ENCODE data around the gene CDC23.

Gene CDC23

DNA sequence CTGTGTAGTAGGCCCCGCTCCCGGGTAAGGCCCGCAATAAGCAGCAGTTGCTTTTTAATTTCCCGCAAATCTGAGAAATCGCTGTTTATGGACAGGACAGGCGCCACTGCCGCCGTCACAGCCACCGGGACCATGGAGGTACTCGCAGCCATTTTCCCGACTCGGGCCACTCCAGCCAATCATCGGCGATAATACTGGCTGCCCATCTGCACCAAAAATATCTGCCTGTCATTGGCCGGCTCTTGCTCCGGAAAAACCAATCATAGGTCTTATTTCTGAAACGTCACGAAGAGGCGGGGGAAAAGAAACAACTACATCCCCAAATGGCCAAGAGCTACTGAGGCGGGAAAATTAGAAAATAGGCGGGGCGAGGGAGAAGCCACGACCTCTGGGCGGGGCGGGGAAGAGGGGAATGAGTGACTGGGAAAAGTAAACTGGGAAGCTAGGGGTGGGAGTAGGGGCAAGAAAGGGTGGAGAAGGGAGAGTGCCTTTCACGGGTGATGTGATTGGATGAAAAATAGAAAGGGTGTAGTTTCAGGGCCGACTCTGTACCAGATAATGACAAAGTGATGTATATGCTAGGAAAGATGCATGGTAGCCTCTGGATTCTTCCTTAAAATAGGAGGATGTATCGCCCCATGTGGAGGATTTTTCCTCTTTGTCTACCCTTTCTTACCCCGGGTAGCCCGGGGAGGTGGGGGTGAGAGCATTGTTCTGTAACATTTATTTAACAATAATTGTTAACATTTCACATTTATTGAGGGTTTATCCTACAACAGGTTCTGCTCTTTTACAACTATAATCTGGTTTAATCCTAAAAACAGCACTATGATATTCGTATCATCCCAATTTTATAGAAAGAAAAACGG is at the start of gene CDC23 (continued):
- TF ChIP-seq, protein P1, sequence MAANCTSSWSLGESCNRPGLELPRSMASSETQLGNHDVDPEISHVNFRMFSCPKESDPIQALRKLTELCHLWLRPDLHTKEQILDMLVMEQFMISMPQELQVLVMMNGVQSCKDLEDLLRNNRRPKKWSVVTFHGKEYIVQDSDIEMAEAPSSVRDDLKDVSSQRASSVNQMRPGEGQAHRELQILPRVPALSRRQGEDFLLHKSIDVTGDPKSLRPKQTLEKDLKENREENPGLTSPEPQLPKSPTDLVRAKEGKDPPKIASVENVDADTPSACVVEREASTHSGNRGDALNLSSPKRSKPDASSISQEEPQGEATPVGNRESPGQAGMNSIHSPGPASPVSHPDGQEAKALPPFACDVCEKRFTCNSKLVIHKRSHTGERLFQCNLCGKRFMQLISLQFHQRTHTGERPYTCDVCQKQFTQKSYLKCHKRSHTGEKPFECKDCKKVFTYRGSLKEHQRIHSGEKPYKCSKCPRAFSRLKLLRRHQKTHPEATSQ (tag by site-specific recombination; IDR thresholded peaks at IDR 0.05), result no peak
- TF ChIP-seq, protein P2, sequence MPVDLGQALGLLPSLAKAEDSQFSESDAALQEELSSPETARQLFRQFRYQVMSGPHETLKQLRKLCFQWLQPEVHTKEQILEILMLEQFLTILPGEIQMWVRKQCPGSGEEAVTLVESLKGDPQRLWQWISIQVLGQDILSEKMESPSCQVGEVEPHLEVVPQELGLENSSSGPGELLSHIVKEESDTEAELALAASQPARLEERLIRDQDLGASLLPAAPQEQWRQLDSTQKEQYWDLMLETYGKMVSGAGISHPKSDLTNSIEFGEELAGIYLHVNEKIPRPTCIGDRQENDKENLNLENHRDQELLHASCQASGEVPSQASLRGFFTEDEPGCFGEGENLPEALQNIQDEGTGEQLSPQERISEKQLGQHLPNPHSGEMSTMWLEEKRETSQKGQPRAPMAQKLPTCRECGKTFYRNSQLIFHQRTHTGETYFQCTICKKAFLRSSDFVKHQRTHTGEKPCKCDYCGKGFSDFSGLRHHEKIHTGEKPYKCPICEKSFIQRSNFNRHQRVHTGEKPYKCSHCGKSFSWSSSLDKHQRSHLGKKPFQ (tag by site-specific recombination; IDR thresholded peaks at IDR 0.05), result no peak; the same call in 1 of the 2 replicates
- TF ChIP-seq, protein P3, sequence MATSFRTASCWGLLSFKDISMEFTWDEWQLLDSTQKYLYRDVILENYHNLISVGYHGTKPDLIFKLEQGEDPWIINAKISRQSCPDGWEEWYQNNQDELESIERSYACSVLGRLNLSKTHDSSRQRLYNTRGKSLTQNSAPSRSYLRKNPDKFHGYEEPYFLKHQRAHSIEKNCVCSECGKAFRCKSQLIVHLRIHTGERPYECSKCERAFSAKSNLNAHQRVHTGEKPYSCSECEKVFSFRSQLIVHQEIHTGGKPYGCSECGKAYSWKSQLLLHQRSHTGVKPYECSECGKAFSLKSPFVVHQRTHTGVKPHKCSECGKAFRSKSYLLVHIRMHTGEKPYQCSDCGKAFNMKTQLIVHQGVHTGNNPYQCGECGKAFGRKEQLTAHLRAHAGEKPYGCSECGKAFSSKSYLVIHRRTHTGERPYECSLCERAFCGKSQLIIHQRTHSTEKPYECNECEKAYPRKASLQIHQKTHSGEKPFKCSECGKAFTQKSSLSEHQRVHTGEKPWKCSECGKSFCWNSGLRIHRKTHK (tag by site-specific recombination; IDR thresholded peaks at IDR 0.05), result no peak
- TF ChIP-seq, protein P4, sequence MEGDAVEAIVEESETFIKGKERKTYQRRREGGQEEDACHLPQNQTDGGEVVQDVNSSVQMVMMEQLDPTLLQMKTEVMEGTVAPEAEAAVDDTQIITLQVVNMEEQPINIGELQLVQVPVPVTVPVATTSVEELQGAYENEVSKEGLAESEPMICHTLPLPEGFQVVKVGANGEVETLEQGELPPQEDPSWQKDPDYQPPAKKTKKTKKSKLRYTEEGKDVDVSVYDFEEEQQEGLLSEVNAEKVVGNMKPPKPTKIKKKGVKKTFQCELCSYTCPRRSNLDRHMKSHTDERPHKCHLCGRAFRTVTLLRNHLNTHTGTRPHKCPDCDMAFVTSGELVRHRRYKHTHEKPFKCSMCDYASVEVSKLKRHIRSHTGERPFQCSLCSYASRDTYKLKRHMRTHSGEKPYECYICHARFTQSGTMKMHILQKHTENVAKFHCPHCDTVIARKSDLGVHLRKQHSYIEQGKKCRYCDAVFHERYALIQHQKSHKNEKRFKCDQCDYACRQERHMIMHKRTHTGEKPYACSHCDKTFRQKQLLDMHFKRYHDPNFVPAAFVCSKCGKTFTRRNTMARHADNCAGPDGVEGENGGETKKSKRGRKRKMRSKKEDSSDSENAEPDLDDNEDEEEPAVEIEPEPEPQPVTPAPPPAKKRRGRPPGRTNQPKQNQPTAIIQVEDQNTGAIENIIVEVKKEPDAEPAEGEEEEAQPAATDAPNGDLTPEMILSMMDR (tag by site-specific recombination; IDR thresholded peaks at IDR 0.05), result no peak; the same call in 1 of the 2 replicates
- TF ChIP-seq ZNF658 (tag by site-specific recombination; IDR thresholded peaks at IDR 0.05), result no peak
- TF ChIP-seq, protein P5, sequence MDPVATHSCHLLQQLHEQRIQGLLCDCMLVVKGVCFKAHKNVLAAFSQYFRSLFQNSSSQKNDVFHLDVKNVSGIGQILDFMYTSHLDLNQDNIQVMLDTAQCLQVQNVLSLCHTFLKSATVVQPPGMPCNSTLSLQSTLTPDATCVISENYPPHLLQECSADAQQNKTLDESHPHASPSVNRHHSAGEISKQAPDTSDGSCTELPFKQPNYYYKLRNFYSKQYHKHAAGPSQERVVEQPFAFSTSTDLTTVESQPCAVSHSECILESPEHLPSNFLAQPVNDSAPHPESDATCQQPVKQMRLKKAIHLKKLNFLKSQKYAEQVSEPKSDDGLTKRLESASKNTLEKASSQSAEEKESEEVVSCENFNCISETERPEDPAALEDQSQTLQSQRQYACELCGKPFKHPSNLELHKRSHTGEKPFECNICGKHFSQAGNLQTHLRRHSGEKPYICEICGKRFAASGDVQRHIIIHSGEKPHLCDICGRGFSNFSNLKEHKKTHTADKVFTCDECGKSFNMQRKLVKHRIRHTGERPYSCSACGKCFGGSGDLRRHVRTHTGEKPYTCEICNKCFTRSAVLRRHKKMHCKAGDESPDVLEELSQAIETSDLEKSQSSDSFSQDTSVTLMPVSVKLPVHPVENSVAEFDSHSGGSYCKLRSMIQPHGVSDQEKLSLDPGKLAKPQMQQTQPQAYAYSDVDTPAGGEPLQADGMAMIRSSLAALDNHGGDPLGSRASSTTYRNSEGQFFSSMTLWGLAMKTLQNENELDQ (tag by site-specific recombination; IDR thresholded peaks at IDR 0.05; ENCODE audit: low read depth), result no peak
- no peak for TF ChIP-seq ZNF23 (tag by site-specific recombination; IDR thresholded peaks at IDR 0.05; ENCODE audit: borderline replicate concordance)
- TF ChIP-seq ZNF211 (tag by site-specific recombination; IDR thresholded peaks at IDR 0.05; ENCODE audit: low read depth), result no peak
- peak; percentile 79 for TF ChIP-seq ZBTB8A (tag by site-specific recombination; IDR thresholded peaks at IDR 0.05)
- TF ChIP-seq KLF8 (tag by site-specific recombination; IDR thresholded peaks at IDR 0.05), result peak; percentile 93
- peak; percentile 34; the same call in 1 of the 2 replicates for TF ChIP-seq KLF10 (tag by site-specific recombination; IDR thresholded peaks at IDR 0.05)
- TF ChIP-seq ZNF48 (tag by site-specific recombination; IDR thresholded peaks at IDR 0.05), result no peak
- TF ChIP-seq, protein P6, sequence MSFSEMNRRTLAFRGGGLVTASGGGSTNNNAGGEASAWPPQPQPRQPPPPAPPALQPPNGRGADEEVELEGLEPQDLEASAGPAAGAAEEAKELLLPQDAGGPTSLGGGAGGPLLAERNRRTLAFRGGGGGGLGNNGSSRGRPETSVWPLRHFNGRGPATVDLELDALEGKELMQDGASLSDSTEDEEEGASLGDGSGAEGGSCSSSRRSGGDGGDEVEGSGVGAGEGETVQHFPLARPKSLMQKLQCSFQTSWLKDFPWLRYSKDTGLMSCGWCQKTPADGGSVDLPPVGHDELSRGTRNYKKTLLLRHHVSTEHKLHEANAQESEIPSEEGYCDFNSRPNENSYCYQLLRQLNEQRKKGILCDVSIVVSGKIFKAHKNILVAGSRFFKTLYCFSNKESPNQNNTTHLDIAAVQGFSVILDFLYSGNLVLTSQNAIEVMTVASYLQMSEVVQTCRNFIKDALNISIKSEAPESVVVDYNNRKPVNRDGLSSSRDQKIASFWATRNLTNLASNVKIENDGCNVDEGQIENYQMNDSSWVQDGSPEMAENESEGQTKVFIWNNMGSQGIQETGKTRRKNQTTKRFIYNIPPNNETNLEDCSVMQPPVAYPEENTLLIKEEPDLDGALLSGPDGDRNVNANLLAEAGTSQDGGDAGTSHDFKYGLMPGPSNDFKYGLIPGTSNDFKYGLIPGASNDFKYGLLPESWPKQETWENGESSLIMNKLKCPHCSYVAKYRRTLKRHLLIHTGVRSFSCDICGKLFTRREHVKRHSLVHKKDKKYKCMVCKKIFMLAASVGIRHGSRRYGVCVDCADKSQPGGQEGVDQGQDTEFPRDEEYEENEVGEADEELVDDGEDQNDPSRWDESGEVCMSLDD (tag by site-specific recombination; IDR thresholded peaks at IDR 0.05), result no peak
- TF ChIP-seq, protein P7, sequence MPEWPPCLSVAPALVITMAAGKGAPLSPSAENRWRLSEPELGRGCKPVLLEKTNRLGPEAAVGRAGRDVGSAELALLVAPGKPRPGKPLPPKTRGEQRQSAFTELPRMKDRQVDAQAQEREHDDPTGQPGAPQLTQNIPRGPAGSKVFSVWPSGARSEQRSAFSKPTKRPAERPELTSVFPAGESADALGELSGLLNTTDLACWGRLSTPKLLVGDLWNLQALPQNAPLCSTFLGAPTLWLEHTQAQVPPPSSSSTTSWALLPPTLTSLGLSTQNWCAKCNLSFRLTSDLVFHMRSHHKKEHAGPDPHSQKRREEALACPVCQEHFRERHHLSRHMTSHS (tag by site-specific recombination; IDR thresholded peaks at IDR 0.05), result no peak
- TF ChIP-seq ZNF654 (tag by site-specific recombination; IDR thresholded peaks at IDR 0.05; ENCODE audit: low read depth), result no peak
- TF ChIP-seq, protein P8, sequence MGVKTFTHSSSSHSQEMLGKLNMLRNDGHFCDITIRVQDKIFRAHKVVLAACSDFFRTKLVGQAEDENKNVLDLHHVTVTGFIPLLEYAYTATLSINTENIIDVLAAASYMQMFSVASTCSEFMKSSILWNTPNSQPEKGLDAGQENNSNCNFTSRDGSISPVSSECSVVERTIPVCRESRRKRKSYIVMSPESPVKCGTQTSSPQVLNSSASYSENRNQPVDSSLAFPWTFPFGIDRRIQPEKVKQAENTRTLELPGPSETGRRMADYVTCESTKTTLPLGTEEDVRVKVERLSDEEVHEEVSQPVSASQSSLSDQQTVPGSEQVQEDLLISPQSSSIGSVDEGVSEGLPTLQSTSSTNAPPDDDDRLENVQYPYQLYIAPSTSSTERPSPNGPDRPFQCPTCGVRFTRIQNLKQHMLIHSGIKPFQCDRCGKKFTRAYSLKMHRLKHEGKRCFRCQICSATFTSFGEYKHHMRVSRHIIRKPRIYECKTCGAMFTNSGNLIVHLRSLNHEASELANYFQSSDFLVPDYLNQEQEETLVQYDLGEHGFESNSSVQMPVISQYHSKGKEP (tag by site-specific recombination; IDR thresholded peaks at IDR 0.05), result no peak
- peak; percentile 96 for TF ChIP-seq ZNF335 (tag by site-specific recombination; conservative IDR thresholded peaks at IDR 0.05)
- TF ChIP-seq, protein P9, sequence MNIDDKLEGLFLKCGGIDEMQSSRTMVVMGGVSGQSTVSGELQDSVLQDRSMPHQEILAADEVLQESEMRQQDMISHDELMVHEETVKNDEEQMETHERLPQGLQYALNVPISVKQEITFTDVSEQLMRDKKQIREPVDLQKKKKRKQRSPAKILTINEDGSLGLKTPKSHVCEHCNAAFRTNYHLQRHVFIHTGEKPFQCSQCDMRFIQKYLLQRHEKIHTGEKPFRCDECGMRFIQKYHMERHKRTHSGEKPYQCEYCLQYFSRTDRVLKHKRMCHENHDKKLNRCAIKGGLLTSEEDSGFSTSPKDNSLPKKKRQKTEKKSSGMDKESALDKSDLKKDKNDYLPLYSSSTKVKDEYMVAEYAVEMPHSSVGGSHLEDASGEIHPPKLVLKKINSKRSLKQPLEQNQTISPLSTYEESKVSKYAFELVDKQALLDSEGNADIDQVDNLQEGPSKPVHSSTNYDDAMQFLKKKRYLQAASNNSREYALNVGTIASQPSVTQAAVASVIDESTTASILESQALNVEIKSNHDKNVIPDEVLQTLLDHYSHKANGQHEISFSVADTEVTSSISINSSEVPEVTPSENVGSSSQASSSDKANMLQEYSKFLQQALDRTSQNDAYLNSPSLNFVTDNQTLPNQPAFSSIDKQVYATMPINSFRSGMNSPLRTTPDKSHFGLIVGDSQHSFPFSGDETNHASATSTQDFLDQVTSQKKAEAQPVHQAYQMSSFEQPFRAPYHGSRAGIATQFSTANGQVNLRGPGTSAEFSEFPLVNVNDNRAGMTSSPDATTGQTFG (tag by site-specific recombination; IDR thresholded peaks at IDR 0.05; ENCODE audit: borderline replicate concordance), result no peak
- peak; percentile 99 for TF ChIP-seq PRDM1 (tag by site-specific recombination; IDR thresholded peaks at IDR 0.05)
- no peak for TF ChIP-seq ZNF501 (tag by site-specific recombination; IDR thresholded peaks at IDR 0.05)

All from HEK293 (cell line).